ENCODE data around the gene CDH4.

DNA sequence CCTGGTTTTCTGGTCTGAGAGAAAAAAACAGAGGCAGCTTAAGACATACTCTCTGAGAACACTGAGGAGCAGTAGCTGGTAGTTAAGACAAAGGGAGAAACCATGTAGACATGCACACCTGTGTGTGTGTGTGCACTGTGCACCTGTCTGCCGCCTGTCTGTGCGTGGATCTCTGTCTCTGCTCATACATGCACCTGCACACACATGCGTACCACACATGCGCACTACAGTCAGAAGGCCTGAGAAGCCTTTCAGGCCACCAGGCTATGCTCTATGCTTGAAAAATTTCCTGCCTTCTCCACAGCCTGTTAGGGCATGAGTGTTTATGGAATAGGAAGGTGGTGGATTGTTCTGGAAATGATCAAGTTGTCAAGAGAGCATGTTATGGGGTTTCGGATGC is 103.5 kb downstream of the CDH4 start:
- TF ChIP-seq, protein P1, sequence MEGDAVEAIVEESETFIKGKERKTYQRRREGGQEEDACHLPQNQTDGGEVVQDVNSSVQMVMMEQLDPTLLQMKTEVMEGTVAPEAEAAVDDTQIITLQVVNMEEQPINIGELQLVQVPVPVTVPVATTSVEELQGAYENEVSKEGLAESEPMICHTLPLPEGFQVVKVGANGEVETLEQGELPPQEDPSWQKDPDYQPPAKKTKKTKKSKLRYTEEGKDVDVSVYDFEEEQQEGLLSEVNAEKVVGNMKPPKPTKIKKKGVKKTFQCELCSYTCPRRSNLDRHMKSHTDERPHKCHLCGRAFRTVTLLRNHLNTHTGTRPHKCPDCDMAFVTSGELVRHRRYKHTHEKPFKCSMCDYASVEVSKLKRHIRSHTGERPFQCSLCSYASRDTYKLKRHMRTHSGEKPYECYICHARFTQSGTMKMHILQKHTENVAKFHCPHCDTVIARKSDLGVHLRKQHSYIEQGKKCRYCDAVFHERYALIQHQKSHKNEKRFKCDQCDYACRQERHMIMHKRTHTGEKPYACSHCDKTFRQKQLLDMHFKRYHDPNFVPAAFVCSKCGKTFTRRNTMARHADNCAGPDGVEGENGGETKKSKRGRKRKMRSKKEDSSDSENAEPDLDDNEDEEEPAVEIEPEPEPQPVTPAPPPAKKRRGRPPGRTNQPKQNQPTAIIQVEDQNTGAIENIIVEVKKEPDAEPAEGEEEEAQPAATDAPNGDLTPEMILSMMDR (IDR thresholded peaks at IDR 0.05), result no peak
- TF ChIP-seq EZH2 (IDR thresholded peaks at IDR 0.05; ENCODE audit: borderline replicate concordance, insufficient read depth, low read depth, low read length, poor library complexity, severe bottlenecking), result no peak

Measured in B cell (primary cell).